ENCODE measurements around the gene GNAQ. TPM values are rescaled to one million over a fixed set of nuclear protein-coding genes. Genes with fewer than 3 reads are reported as not detected.
A peak's percentile ranks its signal among the peaks of the same experiment; 100 is the strongest.

GNAQ gene
- total and polyA plus RNA-seq, 10 donors = 4.4 to 52.3 (median 31.2) TPM

- Histone ChIP-seq H3K27ac (peak overlapping the region in 3 of 8 donors; percentile 15 to 49 (median 43)), H3K36me3 (no peaks in the 10 kb centered on the region), H3K9me3 (no peaks in the 10 kb centered on the region), H3K4me3 (no peak overlapping the region), H3K4me1 (peaks cover 0 to 69% (median 13%) of the 10 kb centered on the region in 6 donors), H3K27me3 (replicated peaks in 1 of 7) (peaks cover 0 to 2% (median 0%) of the 10 kb centered on the region in 7 donors)
- TF ChIP-seq POLR2AphosphoS5 (IDR thresholded peaks at IDR 0.05) (no peak), POLR2A (IDR thresholded peaks at IDR 0.05) (no peak)
- TF ChIP-seq, protein P1, sequence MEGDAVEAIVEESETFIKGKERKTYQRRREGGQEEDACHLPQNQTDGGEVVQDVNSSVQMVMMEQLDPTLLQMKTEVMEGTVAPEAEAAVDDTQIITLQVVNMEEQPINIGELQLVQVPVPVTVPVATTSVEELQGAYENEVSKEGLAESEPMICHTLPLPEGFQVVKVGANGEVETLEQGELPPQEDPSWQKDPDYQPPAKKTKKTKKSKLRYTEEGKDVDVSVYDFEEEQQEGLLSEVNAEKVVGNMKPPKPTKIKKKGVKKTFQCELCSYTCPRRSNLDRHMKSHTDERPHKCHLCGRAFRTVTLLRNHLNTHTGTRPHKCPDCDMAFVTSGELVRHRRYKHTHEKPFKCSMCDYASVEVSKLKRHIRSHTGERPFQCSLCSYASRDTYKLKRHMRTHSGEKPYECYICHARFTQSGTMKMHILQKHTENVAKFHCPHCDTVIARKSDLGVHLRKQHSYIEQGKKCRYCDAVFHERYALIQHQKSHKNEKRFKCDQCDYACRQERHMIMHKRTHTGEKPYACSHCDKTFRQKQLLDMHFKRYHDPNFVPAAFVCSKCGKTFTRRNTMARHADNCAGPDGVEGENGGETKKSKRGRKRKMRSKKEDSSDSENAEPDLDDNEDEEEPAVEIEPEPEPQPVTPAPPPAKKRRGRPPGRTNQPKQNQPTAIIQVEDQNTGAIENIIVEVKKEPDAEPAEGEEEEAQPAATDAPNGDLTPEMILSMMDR (IDR thresholded peaks at IDR 0.05 in 8 of 11, conservative IDR thresholded peaks at IDR 0.05 in 3 of 11) = no peak
- 43 to 59% (median 52%) methylated on average over 5 of the region's 5 CpGs for WGBS, 5 donors
- DNase-seq = no peak
- intact Hi-C loops (cut with DNase I; ENCODE audit: low total_unique reads) = no loop called here
These were observed 121.4 kb downstream of the GNAQ start for GRCh38 chr9:77910194-77910621.

DNA sequence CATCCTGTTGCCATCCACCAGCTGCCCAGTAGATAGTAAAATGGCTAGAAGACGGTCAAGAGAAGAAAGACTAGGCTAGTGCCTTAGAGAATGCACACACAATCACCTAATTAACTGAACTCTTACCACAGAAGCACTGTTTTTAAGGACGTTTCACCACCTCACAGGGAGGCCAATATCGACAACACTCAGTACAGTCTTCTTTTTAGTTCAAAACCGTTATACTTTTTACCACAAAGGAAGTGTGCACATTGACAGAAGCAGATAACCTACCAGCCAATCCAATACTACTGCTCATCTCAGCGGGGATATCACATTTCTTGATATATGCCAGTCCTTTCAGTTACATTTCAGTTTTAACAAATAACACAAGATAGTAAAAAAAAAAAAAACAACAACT, 122.3 kb downstream of the GNAQ start:
- Histone ChIP-seq H3K4me1 (peaks cover 0 to 69% (median 14%) of the 10 kb centered on the region in 6 donors), H3K27me3 (replicated peaks in 1 of 7) (peaks cover 0 to 2% (median 0%) of the 10 kb centered on the region in 7 donors), H3K4me3 (no peak overlapping the region), H3K36me3 (no peaks in the 10 kb centered on the region), H3K27ac (peak overlapping the region in 4 of 8 donors; percentile 4 to 49 (median 26)), H3K9me3 (no peaks in the 10 kb centered on the region)
- intact Hi-C loops (cut with DNase I; ENCODE audit: low total_unique reads) = no loop called here
- DNase-seq = no peak
- 17 to 38% (median 28%) methylated on average over 5 of the region's 5 CpGs for WGBS, 5 donors
- TF ChIP-seq, protein P1 (IDR thresholded peaks at IDR 0.05 in 8 of 11, conservative IDR thresholded peaks at IDR 0.05 in 3 of 11) = no peak
- TF ChIP-seq POLR2A (IDR thresholded peaks at IDR 0.05) (no peak), POLR2AphosphoS5 (IDR thresholded peaks at IDR 0.05) (no peak)

DNA sequence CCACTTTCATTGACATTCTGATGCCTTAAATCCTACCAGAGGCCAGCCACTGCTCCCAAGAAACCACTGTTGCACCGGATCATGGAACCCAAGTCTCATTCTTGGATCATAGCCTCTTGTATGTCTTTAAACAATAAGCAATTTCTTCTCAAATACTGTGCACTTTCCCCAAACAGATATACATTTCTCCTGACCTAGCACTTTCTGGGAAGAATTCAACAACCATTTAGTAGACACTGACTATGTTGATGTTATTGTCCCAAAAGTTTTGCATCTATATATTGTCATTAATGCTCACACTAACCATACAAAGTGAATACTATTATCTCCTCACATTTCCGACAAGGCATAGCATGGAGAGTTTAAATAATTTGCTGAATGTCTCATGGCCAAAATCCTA, 123.3 kb downstream of the GNAQ start:
- no peak overlapping the region for H3K4me3 ChIP-seq
- no peaks in the 10 kb centered on the region for H3K36me3 ChIP-seq
- H3K27me3 ChIP-seq (replicated peaks in 1 of 7) = peaks cover 0 to 2% (median 0%) of the 10 kb centered on the region in 7 donors
- no peaks in the 10 kb centered on the region for H3K9me3 ChIP-seq
- H3K27ac ChIP-seq = peak overlapping the region in 1 of 8 donors; percentile 49
- WGBS, 5 donors = 91 to 98% (median 95%) methylated on average over 2 of the region's 2 CpGs
- TF ChIP-seq, protein P1 (IDR thresholded peaks at IDR 0.05 in 8 of 11, conservative IDR thresholded peaks at IDR 0.05 in 3 of 11) = no peak
- TF ChIP-seq POLR2AphosphoS5 (IDR thresholded peaks at IDR 0.05) (no peak), POLR2A (IDR thresholded peaks at IDR 0.05) (no peak)
- DNase-seq = no peak
- H3K4me1 ChIP-seq = peaks cover 0 to 63% (median 14%) of the 10 kb centered on the region in 6 donors
- intact Hi-C loops (cut with DNase I; ENCODE audit: low total_unique reads) = no loop called here

GRCh38 chr9:77907585-77907984, 124.0 kb downstream of the GNAQ start:
- no peaks in the 10 kb centered on the region for H3K36me3 ChIP-seq
- 54 to 90% (median 70%) methylated on average over 4 of the region's 4 CpGs for WGBS, 5 donors
- no peak overlapping the region for H3K4me3 ChIP-seq
- peaks cover 0 to 2% (median 0%) of the 10 kb centered on the region in 7 donors for H3K27me3 ChIP-seq (replicated peaks in 1 of 7)
- intact Hi-C loops (cut with DNase I; ENCODE audit: low total_unique reads) = no loop called here
- peaks cover 0 to 56% (median 14%) of the 10 kb centered on the region in 6 donors for H3K4me1 ChIP-seq
- no peak overlapping the region for H3K27ac ChIP-seq
- H3K9me3 ChIP-seq = no peaks in the 10 kb centered on the region
- TF ChIP-seq, protein P1 (IDR thresholded peaks at IDR 0.05 in 8 of 11, conservative IDR thresholded peaks at IDR 0.05 in 3 of 11) = no peak
- no peak for TF ChIP-seq POLR2AphosphoS5 (IDR thresholded peaks at IDR 0.05)
- TF ChIP-seq POLR2A (IDR thresholded peaks at IDR 0.05) = no peak
- DNase-seq = no peak
